Smooth muscle cell (in vitro differentiated cells): ENCODE measurements around the gene CYP19A1. TPM values are rescaled to one million over a fixed set of nuclear protein-coding genes. Genes with fewer than 3 reads are reported as not detected.

Experiments
- DNase-seq: peaks from one replicate; lab custom pipeline; 2025; ENCODE audit not compliant: unreplicated experiment; lab: John Stamatoyannopoulos, UW
- H2AFZ ChIP-seq: fragments of 200-600 bp; sonication (generic); 2 replicates; pipeline ENCODE4 v1.6.0; 2016; ENCODE audit warnings: antibody characterized with exemption, low read depth, mild to moderate bottlenecking
- H3F3A ChIP-seq: fragments of 200-600 bp; sonication (generic); 2 replicates; pipeline ENCODE4 v1.6.0; 2017; ENCODE audit warnings: antibody characterized with exemption, low read depth
- H3K27ac ChIP-seq: fragments of 200-600 bp; sonication (generic); 2 replicates; pipeline ENCODE4 v1.5.1; 2016; ENCODE audit warnings: low read depth, mild to moderate bottlenecking
- H3K27me3 ChIP-seq: fragments of 200-600 bp; sonication (generic); 2 replicates; pipeline ENCODE4 v1.6.1; 2016; ENCODE audit warnings: low read depth, mild to moderate bottlenecking
- H3K36me3 ChIP-seq: fragments of 200-600 bp; sonication (generic); 2 replicates; pipeline ENCODE4 v1.5.1; 2016; ENCODE audit warnings: low read depth
- H3K4me1 ChIP-seq: fragments of 200-600 bp; sonication (generic); 2 replicates; pipeline ENCODE4 v1.5.1; 2016; ENCODE audit warnings: low read depth
- H3K4me2 ChIP-seq: fragments of 200-600 bp; sonication (generic); 2 replicates; pipeline ENCODE4 v1.6.0; 2016; ENCODE audit warnings: mild to moderate bottlenecking
- H3K4me3 ChIP-seq: fragments of 200-600 bp; sonication (generic); 2 replicates; pipeline ENCODE4 v1.5.1; 2016; ENCODE audit warnings: mild to moderate bottlenecking
- H3K79me2 ChIP-seq: fragments of 200-600 bp; sonication (generic); 2 replicates; pipeline ENCODE4 v1.6.0; 2016; ENCODE audit warnings: low read depth, mild to moderate bottlenecking
- H3K9ac ChIP-seq: fragments of 200-600 bp; sonication (generic); 2 replicates; pipeline ENCODE4 v1.6.0; 2016; ENCODE audit warnings: low read depth
- H3K9me3 ChIP-seq: fragments of 200-600 bp; sonication (generic); replicated peaks from 2 replicates; pipeline ENCODE4 v1.5.1; 2016; ENCODE audit warnings: low read depth
- H4K20me1 ChIP-seq: fragments of 200-600 bp; sonication (generic); 2 replicates; pipeline ENCODE4 v1.6.0; 2016; ENCODE audit warnings: low read depth
- CTCF ChIP-seq: fragments of 200-600 bp; sonication (generic); IDR thresholded peaks from 2 replicates; pipeline ENCODE4 v1.5.1; 2017; ENCODE audit warnings: borderline replicate concordance, mild to moderate bottlenecking, antibody characterized with exemption; ENCODE audit not compliant: insufficient read depth, poor library complexity, severe bottlenecking
- WGBS: methylation state at CpG from one replicate; pipeline ENCODE4 v1.1.7; 2016; ENCODE audit warnings: low lambda C conversion rate; 5-methylcytosine and 5-hydroxymethylcytosine counted together
- polyA plus RNA-seq: library from polyadenylated mRNA; unstranded; fragments of >200 nt; fragmentation: Nextera tagmentation; extraction: Ambion mirVana; gene quantifications from 2 replicates; pipeline ENCODE4 v1.2.1, GENCODE V29; 2016
- total RNA-seq: library from RNA; depleted of rRNA; stranded (reverse); fragments of >200 nt; gene quantifications from 2 replicates; pipeline ENCODE4 v1.2.3, GENCODE V29; 2014

The CYP19A1 gene
- total and polyA plus RNA-seq, 2 experiments from 2014 or later = not detected

- no peaks in the 10 kb centered on the region for H3K4me1 ChIP-seq
- H3K79me2 ChIP-seq = no peaks in the 10 kb centered on the region
- H3K27ac ChIP-seq = no peak overlapping the region
- no peak for TF ChIP-seq CTCF
- no peak overlapping the region for H2AFZ ChIP-seq
- H4K20me1 ChIP-seq = no peaks in the 10 kb centered on the region
- H3K9ac ChIP-seq = no peak overlapping the region
- peaks cover 5% of the 10 kb centered on the region for H3K27me3 ChIP-seq
- DNase-seq = no peak
- H3F3A ChIP-seq = no peaks in the 10 kb centered on the region
- WGBS = 58% methylated on average over 3 of the region's 3 CpGs
- no peaks in the 10 kb centered on the region for H3K36me3 ChIP-seq
- no peak overlapping the region for H3K4me3 ChIP-seq
- H3K4me2 ChIP-seq = no peak overlapping the region
- H3K9me3 ChIP-seq = no peaks in the 10 kb centered on the region
Measured at GRCh38 chr15:51172193-51172592, 166.2 kb downstream of the CYP19A1 start.

GRCh38 chr15:51171634-51171932, 166.8 kb downstream of the CYP19A1 start:
- Histone ChIP-seq H4K20me1 (no peaks in the 10 kb centered on the region), H3K9ac (no peak overlapping the region), H2AFZ (no peak overlapping the region), H3K9me3 (no peaks in the 10 kb centered on the region), H3K4me2 (no peak overlapping the region), H3K27ac (no peak overlapping the region), H3K4me1 (no peaks in the 10 kb centered on the region), H3K4me3 (no peak overlapping the region), H3K79me2 (no peaks in the 10 kb centered on the region), H3K27me3 (peaks cover 5% of the 10 kb centered on the region), H3K36me3 (no peaks in the 10 kb centered on the region), H3F3A (no peaks in the 10 kb centered on the region)
- no peak for DNase-seq
- TF ChIP-seq CTCF = no peak
- 76% methylated on average over 3 of the region's 3 CpGs for WGBS

- no peak for TF ChIP-seq CTCF
- no peak overlapping the region for H3K9ac ChIP-seq
- no peaks in the 10 kb centered on the region for H4K20me1 ChIP-seq
- H3K4me1 ChIP-seq = no peaks in the 10 kb centered on the region
- H3K27me3 ChIP-seq = peaks cover 5% of the 10 kb centered on the region
- WGBS = 72% methylated on average over 11 of the region's 11 CpGs
- H3F3A ChIP-seq = no peaks in the 10 kb centered on the region
- H3K27ac ChIP-seq = no peak overlapping the region
- no peaks in the 10 kb centered on the region for H3K9me3 ChIP-seq
- H3K79me2 ChIP-seq = no peaks in the 10 kb centered on the region
- no peak overlapping the region for H3K4me3 ChIP-seq
- no peak overlapping the region for H2AFZ ChIP-seq
- no peak for DNase-seq
- no peak overlapping the region for H3K4me2 ChIP-seq
- H3K36me3 ChIP-seq = no peaks in the 10 kb centered on the region
Measured at GRCh38 chr15:51170882-51171633, 167.3 kb downstream of the CYP19A1 start.

GRCh38 chr15:51168700-51169099, 169.7 kb downstream of the CYP19A1 start:
- H3K27me3 ChIP-seq = peaks cover 5% of the 10 kb centered on the region
- no peaks in the 10 kb centered on the region for H3K9me3 ChIP-seq
- H3K36me3 ChIP-seq = no peaks in the 10 kb centered on the region
- H3K4me2 ChIP-seq = no peak overlapping the region
- TF ChIP-seq CTCF = no peak
- H3K27ac ChIP-seq = no peak overlapping the region
- no peak overlapping the region for H3K9ac ChIP-seq
- no peak overlapping the region for H2AFZ ChIP-seq
- H3K4me3 ChIP-seq = no peak overlapping the region
- H4K20me1 ChIP-seq = no peaks in the 10 kb centered on the region
- H3K79me2 ChIP-seq = no peaks in the 10 kb centered on the region
- DNase-seq = no peak
- H3K4me1 ChIP-seq = peaks cover under 1% of the 10 kb centered on the region
- no peaks in the 10 kb centered on the region for H3F3A ChIP-seq
